ENCODE measurements around the gene ITGAL.

GRCh38 chr16:30439720-30440348, 32.7 kb upstream of the ITGAL start:
- no peak for TF ChIP-seq POLR2A (IDR thresholded peaks at IDR 0.05)
- TF ChIP-seq, protein P1, sequence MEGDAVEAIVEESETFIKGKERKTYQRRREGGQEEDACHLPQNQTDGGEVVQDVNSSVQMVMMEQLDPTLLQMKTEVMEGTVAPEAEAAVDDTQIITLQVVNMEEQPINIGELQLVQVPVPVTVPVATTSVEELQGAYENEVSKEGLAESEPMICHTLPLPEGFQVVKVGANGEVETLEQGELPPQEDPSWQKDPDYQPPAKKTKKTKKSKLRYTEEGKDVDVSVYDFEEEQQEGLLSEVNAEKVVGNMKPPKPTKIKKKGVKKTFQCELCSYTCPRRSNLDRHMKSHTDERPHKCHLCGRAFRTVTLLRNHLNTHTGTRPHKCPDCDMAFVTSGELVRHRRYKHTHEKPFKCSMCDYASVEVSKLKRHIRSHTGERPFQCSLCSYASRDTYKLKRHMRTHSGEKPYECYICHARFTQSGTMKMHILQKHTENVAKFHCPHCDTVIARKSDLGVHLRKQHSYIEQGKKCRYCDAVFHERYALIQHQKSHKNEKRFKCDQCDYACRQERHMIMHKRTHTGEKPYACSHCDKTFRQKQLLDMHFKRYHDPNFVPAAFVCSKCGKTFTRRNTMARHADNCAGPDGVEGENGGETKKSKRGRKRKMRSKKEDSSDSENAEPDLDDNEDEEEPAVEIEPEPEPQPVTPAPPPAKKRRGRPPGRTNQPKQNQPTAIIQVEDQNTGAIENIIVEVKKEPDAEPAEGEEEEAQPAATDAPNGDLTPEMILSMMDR (IDR thresholded peaks at IDR 0.05): no peak

Data from adrenal gland (tissue), 5 donors.